WTC11 (cell line): ENCODE results near the gene CADM4.
"Not testable (repeated sequence)": the region's sequence is repeated elsewhere in the genome, so short reads cannot be mapped to it uniquely, and the experiment has no call there.

ENCODE experiments used
- CTCF ChIP-seq: fragments of 200-600 bp; IDR thresholded peaks from 2 replicates; pipeline ENCODE4 v1.8.0; 2022; ENCODE audit warnings: antibody characterized with exemption
- NR2C2 ChIP-seq: sonication (generic); formaldehyde crosslinking; IDR thresholded peaks from 2 replicates; pipeline ENCODE4 v1.8.0; 2022; ENCODE audit warnings: mild to moderate bottlenecking, missing genetic modification reagents

DNA sequence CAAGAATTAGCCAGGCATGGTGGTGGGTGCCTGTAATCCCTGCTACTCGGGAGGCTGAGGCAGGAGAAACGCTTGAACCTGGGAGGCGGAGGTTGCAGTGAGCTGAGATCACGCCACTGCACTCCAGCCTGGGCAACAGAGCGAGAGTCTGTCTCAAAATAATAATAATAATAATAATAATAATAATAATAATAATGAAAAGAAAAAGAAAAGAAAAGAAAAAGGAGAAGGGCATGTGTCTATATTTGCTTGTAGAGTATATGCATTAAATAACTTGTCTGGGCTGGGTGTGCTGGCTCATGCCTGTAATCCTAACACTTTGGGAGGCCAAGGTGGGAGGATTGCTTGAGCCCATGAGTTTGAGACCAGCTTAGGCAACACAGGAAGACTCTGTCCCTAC is 42.6 kb upstream of the CADM4 start:
- not testable (repeated sequence) for TF ChIP-seq CTCF, NR2C2
